ENCODE results near the gene CKS1B. TPM values are rescaled to one million over a fixed set of nuclear protein-coding genes. Genes with fewer than 3 reads are reported as not detected.

CKS1B gene
- total and polyA plus RNA-seq, 9 of the 15 experiments (the other 6 are each of a cell fraction or from before 2014, with no cell fraction given) = 215 to 1,103 (median 460) TPM

DNA sequence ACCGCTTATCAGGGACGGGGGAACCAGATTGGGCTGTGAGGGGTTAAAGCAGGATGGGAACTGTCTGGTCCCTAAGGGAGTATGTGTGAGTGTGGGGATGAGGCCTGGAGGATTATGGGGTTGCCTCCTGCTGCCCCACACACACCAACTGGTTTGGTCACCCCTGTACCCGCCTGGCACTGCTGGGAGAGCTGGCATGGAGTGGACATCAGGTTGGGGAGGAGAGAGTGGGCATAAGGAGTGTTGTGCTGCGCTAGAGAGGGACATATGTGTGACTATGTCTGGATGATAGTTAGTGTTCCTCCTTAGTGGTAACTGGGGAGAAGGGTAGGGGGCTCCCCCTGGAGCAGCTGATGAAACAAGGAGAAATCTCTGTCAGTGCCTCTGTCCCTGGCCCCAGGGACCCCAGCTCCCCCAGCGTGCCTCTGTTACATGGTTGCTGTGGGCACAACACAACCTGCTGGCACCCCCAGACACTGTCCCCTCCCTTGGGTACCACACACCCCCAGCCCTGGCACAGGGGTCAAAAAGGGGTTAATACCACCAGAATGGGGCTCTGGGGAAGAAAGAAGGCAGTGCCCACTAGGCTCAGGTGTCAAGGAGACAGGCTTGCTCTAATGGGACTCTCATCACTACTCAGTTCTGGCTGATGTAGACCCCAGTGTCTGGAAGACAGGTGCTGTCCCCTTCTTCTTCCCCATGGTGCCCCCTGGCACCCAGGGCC lies 30.0 kb downstream of the CKS1B start:
- BruUV-seq (replicated peaks) = TSS peak; percentile 38
- intact Hi-C loops (cut with micrococcal nuclease) = loop anchor here (5.0 kb wide), 3 partner anchors 43 to 447 kb away; partner anchors contain the start of genes EFNA3 and UBE2Q1
- TF ChIP-seq ZNF165 (CRISPR knock-in tag; IDR thresholded peaks at IDR 0.05; ENCODE audit: borderline replicate concordance) (no peak), ZNF780A (CRISPR knock-in tag; IDR thresholded peaks at IDR 0.05) (0 out of 2 replicates have a peak, but pooled peaks have one; percentile 24), DLX4 (CRISPR knock-in tag; IDR thresholded peaks at IDR 0.05) (no peak), PYGO2 (tag; IDR thresholded peaks at IDR 0.05) (0 out of 2 replicates have a peak, but pooled peaks have one; percentile 18), RAD21 (CRISPR knock-in tag; conservative IDR thresholded peaks at IDR 0.05 in 1 of 2, IDR thresholded peaks at IDR 0.05 in 1 of 2) (no peak), PHF20 (IDR thresholded peaks at IDR 0.05; ENCODE audit: partially characterized antibody) (no peak)
- TF ChIP-seq, protein P1, sequence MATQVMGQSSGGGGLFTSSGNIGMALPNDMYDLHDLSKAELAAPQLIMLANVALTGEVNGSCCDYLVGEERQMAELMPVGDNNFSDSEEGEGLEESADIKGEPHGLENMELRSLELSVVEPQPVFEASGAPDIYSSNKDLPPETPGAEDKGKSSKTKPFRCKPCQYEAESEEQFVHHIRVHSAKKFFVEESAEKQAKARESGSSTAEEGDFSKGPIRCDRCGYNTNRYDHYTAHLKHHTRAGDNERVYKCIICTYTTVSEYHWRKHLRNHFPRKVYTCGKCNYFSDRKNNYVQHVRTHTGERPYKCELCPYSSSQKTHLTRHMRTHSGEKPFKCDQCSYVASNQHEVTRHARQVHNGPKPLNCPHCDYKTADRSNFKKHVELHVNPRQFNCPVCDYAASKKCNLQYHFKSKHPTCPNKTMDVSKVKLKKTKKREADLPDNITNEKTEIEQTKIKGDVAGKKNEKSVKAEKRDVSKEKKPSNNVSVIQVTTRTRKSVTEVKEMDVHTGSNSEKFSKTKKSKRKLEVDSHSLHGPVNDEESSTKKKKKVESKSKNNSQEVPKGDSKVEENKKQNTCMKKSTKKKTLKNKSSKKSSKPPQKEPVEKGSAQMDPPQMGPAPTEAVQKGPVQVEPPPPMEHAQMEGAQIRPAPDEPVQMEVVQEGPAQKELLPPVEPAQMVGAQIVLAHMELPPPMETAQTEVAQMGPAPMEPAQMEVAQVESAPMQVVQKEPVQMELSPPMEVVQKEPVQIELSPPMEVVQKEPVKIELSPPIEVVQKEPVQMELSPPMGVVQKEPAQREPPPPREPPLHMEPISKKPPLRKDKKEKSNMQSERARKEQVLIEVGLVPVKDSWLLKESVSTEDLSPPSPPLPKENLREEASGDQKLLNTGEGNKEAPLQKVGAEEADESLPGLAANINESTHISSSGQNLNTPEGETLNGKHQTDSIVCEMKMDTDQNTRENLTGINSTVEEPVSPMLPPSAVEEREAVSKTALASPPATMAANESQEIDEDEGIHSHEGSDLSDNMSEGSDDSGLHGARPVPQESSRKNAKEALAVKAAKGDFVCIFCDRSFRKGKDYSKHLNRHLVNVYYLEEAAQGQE (IDR thresholded peaks at IDR 0.05; ENCODE audit: borderline replicate concordance) = no peak
- TF ChIP-seq, protein P1 (CRISPR knock-in tag; IDR thresholded peaks at IDR 0.05; ENCODE audit: low read depth) = 0 out of 2 replicates have a peak, but pooled peaks have one; percentile 45
- TF ChIP-seq, protein P2, sequence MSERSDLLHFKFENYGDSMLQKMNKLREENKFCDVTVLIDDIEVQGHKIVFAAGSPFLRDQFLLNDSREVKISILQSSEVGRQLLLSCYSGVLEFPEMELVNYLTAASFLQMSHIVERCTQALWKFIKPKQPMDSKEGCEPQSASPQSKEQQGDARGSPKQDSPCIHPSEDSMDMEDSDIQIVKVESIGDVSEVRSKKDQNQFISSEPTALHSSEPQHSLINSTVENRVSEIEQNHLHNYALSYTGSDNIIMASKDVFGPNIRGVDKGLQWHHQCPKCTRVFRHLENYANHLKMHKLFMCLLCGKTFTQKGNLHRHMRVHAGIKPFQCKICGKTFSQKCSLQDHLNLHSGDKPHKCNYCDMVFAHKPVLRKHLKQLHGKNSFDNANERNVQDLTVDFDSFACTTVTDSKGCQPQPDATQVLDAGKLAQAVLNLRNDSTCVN (CRISPR knock-in tag; IDR thresholded peaks at IDR 0.05) = 0 out of 2 replicates have a peak, but pooled peaks have one; percentile 45

More for the DNA sequence above, 30.0 kb downstream of the CKS1B start:
- H3K4me2 ChIP-seq (ENCODE audit: insufficient read depth, low read length) = peak overlapping the region; percentile 99
- DNase-seq (ENCODE audit: extremely low read depth in 1 of 4, low spot score in 3 of 4) = no peak
- peaks cover 39% of the 10 kb centered on the region; the same call in 2 of the 3 replicates for H3K36me3 ChIP-seq (ENCODE audit: control insufficient read depth, insufficient read depth, low read length)
- peaks cover 56 to 78% of the 10 kb centered on the region in 2 experiments for H3K4me1 ChIP-seq (replicated peaks in 1 of 2; ENCODE audit: control insufficient read depth in 2 of 2, insufficient read depth in 2 of 2, low read length in 2 of 2)
- peak overlapping the region; percentile 99 for H3K9ac ChIP-seq (ENCODE audit: insufficient read depth in 1 of 2, low read depth in 2 of 2, low read length in 2 of 2)
- no peaks in the 10 kb centered on the region for H3K9me1 ChIP-seq (ENCODE audit: control insufficient read depth, insufficient read depth, low read length)
- H3K27ac ChIP-seq (ENCODE audit: extremely low read depth, low read depth, low read length) = peak overlapping the region; percentile 99
- ChIA-PET POLR2A (interaction anchor here (0.7 to 1.5 kb wide), 8 partner anchors 8 to 138 kb away, joined by 3 to 8 read pairs (median 3); no protein-coding TSS in a partner anchor), CTCF (ENCODE audit: low intra/inter-chr PET ratio) (interaction anchor here (0.9 kb wide), 1 partner anchor 75 kb away, joined by 3 read pairs; no protein-coding TSS in a partner anchor)
- no peak for ATAC-seq
- H3K9me3 ChIP-seq (replicated peaks; ENCODE audit: control insufficient read depth, insufficient read depth, low read depth, low read length) = no peaks in the 10 kb centered on the region
- peak overlapping the region; percentile 1; the same call in 1 of the 2 replicates for H2AFZ ChIP-seq (ENCODE audit: low read depth, low read length)
- in situ Hi-C loops (cut with MboI) = no loop called here
- no peaks in the 10 kb centered on the region for H3K27me3 ChIP-seq (ENCODE audit: control insufficient read depth in 2 of 2, insufficient read depth in 2 of 2, low read length in 2 of 2)
- FAIRE-seq = peak; percentile 65
- peaks cover 3% of the 10 kb centered on the region; the same call in 1 of the 2 replicates for H4K20me1 ChIP-seq (replicated peaks; ENCODE audit: control insufficient read depth, insufficient read depth, low read length)
- peak overlapping the region; percentile 97 for H3K4me3 ChIP-seq
- peaks cover 77% of the 10 kb centered on the region for H3K79me2 ChIP-seq (ENCODE audit: control insufficient read depth, insufficient read depth, low read length)
- 10% methylated on average over 5 of the region's 5 CpGs for WGBS (ENCODE audit: insufficient coverage, low coverage, missing lambda C conversion rate)
